ENCODE data around the gene COL9A2.
"Not testable (repeated sequence)": the region's sequence is repeated elsewhere in the genome, so short reads cannot be mapped to it uniquely, and the experiment has no call there.

Gene COL9A2

GRCh38 chr1:40360631-40361030, 43.5 kb upstream of the COL9A2 start:
- TF ChIP-seq CTCF (IDR thresholded peaks at IDR 0.05; ENCODE audit: low read depth, low read length, missing control alignments), result no peak
- DNase-seq (ENCODE audit: extremely low read depth, low read depth), result no peak
- no peak overlapping the region for H3K4me3 ChIP-seq (replicated peaks; ENCODE audit: low read depth, low read length)

- DNase-seq (ENCODE audit: extremely low read depth, low read depth), result no peak
- no peak for TF ChIP-seq CTCF (IDR thresholded peaks at IDR 0.05; ENCODE audit: low read depth, low read length, missing control alignments)
- no peak overlapping the region for H3K4me3 ChIP-seq (replicated peaks; ENCODE audit: low read depth, low read length)
Measured at GRCh38 chr1:40357625-40358024, 40.5 kb upstream of the COL9A2 start.

- H3K4me3 ChIP-seq (replicated peaks; ENCODE audit: low read depth, low read length), result no peak overlapping the region
- TF ChIP-seq CTCF (IDR thresholded peaks at IDR 0.05; ENCODE audit: low read depth, low read length, missing control alignments), result no peak
- no peak for DNase-seq (ENCODE audit: extremely low read depth, low read depth)
Measured at GRCh38 chr1:40353082-40353481, 36.0 kb upstream of the COL9A2 start.

- DNase-seq (ENCODE audit: extremely low read depth, low read depth), result no peak
- TF ChIP-seq CTCF (IDR thresholded peaks at IDR 0.05; ENCODE audit: low read depth, low read length, missing control alignments), result no peak
Measured at GRCh38 chr1:40352126-40352525, 35.0 kb upstream of the COL9A2 start.

GRCh38 chr1:40351124-40351523, 34.0 kb upstream of the COL9A2 start:
- no peak for DNase-seq (ENCODE audit: extremely low read depth, low read depth)
- H3K4me3 ChIP-seq (replicated peaks; ENCODE audit: low read depth, low read length), result no peak overlapping the region
- no peak for TF ChIP-seq CTCF (IDR thresholded peaks at IDR 0.05; ENCODE audit: low read depth, low read length, missing control alignments)

More at GRCh38 chr1:40352126-40352525, 35.0 kb upstream of the COL9A2 start:
- no peak overlapping the region for H3K4me3 ChIP-seq (replicated peaks; ENCODE audit: low read depth, low read length)

GRCh38 chr1:40350391-40350790, 33.3 kb upstream of the COL9A2 start:
- H3K4me3 ChIP-seq (replicated peaks; ENCODE audit: low read depth, low read length), result no peak overlapping the region
- TF ChIP-seq CTCF (IDR thresholded peaks at IDR 0.05; ENCODE audit: low read depth, low read length, missing control alignments), result no peak
- DNase-seq (ENCODE audit: extremely low read depth, low read depth), result no peak

GRCh38 chr1:40344597-40344996, 27.5 kb upstream of the COL9A2 start:
- no peak overlapping the region for H3K4me3 ChIP-seq (replicated peaks; ENCODE audit: low read depth, low read length)
- TF ChIP-seq CTCF (IDR thresholded peaks at IDR 0.05; ENCODE audit: low read depth, low read length, missing control alignments), result no peak
- no peak for DNase-seq (ENCODE audit: extremely low read depth, low read depth)

GRCh38 chr1:40342381-40342717, 25.3 kb upstream of the COL9A2 start:
- not testable (repeated sequence) for H3K4me3 ChIP-seq (replicated peaks; ENCODE audit: low read depth, low read length); DNase-seq (ENCODE audit: extremely low read depth, low read depth)
